ENCODE results near the gene CKAP5.
A peak's percentile ranks its signal among the peaks of the same experiment; 100 is the strongest.

CKAP5 gene
- total RNA-seq = 46.9 to 104 (median 85.7) reads per million in 4 donors

DNA sequence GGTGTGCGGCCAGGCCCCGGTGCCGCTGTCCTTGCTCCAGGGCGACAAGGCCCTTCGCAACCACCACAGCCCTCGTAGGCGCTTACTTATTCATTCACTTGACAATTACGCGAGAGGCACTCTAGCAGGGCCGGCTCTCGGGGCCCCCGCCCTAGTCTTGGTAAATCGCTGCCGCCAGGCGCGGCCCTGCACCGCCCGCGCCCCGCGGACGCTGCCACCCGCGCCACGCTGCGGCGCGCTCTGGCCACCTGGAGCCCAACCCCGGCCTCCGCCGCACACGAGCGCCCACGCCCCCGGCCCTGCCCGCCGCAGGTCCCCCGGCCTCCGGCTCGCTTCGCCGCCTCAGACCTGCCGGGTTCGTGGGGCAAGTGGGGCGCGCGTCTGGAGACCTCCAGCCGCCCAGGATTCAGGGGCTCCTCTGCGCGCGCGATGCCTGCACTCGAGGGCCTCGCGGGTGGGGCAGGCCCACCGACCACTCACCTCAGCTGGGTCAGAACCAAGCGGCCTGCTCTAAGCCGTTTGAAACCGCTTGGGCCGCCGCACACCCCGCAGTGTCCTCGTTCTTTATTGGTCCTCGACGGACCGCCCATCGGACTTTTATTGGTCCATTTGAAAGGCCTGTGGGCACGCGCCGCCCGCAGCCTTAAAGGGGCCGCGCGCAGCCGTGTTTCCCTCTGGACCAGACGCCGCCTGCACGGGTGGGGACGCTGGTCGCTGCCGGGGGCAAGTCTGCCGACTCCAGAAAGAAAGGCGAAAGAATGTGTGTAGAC lies at the start of gene CKAP5:
TSS of gene CKAP5 (minus strand) at position 541 of the 770 bp plus-strand sequence. CDS start 25,049 bp downstream, outside the sequence.
- DNase-seq = peak; percentile 68 to 89 (median 78)

DNA sequence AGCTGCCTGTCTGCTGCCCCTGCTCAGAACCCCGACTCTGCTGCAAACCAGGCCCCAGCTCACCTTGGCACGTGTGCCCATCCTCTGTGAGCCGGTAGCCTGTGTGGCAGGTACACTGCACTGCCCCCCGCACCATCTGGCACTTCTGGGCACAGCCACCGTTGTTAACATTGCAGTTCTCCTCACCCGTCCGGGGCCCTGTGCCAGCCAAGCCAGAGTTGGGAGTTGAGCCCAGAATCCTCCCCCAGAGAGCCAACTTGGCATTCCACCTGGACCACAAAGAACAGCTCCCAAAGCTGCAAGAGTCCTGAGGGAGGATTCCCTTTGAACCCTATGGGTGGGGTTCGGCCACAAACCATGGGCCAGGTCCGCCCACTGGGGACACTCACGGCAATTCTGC lies 49.7 kb upstream of the CKAP5 start:
- DNase-seq = no peak

DNA sequence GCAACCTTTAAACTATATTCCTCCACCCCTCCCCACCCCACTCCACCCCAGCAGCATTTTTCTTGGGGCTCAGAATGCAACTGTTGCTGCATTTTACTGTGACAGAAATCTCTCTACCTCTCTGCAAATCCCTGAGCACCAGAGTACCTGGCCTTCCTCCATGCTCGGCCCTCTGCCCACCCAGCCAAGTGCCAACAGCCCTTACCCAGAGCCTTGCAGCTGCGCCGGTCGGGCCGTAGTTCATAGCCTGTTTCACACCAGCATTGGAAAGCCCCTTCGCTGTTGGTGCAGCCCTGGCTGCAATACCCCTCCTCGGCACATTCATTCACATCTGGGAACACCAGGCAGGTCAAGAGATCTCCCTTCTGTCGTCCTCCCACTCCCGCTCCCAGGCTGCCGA lies 48.9 kb upstream of the CKAP5 start:
- DNase-seq = no peak

DNA sequence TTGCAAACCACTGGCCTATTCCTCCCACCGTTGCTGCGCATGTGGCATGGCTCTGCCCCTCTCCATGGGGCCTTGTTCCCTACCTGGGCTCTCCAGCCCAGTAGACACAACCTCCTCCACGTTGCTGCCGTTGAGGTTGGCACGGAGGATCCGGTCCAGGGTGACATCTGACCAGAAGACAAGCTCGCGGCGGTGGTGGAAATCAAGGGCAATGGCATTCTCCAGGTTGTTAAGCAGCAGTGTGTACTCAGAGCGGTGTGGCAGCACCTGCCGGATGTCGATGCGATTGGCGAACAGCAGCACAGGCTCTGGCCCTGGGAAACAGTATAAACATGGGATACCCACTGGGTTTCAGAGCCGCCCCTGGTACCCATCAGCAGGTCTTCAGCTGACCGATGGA lies 48.4 kb upstream of the CKAP5 start:
- no peak for DNase-seq

DNA sequence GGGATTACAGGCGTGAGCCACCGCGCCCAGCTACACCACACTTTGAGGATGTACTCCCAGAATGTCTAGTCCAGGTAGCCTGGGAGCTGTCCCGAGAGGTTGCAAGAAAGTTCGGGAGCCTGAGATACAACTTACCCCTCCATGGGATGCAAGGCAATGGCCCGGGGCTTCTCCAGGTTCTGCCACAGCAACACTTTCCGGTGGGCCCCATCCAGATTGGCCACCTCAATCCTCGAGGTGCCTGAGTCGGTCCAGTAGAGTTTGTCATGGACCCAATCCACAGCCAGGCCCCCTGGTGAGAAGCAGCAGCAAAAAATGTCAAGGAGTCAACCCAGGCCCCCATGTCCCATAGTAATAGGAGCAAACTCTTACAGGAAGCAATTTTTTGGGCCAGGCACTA lies 46.8 kb upstream of the CKAP5 start:
- no peak for DNase-seq

DNA sequence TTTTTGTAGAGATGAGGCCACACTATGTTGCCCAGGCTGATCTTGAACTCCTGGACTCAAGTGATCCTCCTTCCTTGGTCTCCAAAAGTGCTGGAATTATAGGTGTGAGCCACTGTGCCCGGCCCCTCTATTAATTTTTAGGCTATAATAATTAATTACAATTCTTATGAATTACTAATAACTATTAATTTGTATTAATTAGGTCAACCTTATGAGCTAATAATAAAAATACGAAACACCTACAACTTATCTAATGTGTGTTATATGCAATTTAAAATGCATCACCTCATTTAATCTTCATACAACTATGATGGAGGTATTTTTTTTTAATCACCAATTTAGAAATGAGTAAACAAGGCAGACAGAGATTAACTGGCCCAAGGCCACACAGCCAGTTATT lies 46.0 kb upstream of the CKAP5 start:
- DNase-seq = no peak

DNA sequence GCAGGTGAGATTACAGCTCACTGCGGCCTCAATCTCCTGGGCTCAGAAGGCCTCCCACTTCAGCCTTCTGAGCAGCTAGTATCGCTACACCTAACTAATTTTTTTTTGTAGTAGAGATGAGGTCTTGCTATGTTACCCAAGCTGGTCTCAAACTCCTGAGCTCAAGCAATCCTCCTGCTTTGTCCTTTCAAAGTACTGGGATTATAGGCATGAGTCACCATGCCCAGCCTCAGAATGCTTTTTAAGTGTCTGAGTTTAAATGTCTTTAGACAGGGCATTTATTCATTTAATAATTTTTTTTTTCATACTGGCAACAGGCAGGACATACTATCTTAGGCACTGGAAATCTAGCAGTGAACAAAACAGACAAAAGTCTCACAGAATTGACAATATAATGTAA lies 44.6 kb upstream of the CKAP5 start:
- DNase-seq = no peak

DNA sequence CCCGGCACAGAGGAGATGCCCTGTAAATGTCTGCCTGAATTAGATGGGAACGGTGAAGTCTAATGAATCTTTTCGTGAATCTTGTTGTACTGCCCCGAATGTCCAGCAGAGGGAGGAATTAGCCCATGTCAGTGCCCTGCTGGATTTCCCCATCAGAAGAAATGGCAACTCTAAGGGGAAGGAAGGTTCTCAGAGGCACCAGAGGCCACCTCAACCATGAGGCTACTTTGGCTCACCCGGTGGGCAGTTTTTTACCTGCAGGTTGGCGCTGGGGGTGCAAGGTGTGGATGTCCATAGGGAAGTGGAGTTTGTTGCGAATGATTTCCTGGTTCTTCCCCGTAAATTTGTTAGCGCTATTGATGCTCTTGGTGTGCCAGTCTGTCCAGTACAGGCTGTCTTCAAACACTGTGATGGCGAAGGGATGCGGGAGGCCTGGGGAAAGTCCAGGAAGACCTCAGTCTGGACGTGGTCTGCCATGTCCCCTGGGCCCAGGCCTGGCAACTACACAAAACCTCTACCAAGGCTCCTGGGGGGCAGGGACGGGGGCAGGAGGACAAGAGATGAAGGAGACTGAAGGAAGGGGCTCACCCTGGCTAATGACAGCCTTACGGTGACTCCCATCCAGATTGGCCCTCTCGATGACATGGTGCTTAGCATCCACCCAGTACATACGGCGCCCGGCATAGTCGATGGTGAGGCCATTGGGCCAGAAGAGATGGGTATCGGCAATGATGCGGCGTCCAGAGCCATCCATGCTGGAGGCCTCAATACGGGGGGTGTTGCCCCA lies 43.8 kb upstream of the CKAP5 start:
- peak; percentile 16 to 75 (median 56) for DNase-seq

DNA sequence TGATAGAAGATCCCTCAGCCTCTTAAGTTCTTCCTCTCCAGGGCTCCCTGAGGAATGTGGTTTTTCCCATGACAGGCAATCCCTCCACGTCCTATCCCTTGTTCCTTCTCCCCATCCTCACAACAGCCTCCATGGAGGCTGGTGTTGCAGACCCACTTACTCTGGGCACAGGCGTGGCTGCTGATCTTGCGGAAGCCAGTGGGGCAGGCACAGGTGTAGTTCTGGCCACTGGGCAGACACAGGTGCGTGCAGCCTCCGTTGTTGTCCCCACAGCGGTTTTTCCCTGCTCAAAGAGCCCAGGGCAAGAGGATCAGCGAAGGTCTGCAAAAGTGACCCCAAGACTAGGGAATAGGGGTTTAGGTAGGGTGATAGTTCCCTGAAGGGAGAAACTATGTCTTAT lies 43.2 kb upstream of the CKAP5 start:
- no peak for DNase-seq

DNA sequence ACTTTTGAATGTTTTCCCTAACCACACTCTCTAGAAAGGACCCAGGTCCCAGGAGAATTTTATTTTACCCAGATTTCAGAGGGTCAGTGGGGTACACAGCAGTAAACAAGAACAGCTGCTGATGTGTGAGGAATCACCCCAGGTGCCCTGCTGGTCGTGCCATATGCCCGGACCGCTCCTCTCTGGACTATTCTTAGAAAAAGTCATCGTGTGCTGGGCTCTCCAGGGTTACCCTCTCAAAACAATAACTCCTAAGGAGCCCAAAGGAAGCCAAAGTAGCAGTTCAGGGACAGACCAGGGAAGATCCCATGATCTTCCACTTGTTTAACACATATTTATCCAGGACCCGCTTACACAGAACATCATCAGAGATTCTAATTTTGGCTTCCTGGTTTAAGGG lies 42.6 kb upstream of the CKAP5 start:
- DNase-seq = no peak

DNA sequence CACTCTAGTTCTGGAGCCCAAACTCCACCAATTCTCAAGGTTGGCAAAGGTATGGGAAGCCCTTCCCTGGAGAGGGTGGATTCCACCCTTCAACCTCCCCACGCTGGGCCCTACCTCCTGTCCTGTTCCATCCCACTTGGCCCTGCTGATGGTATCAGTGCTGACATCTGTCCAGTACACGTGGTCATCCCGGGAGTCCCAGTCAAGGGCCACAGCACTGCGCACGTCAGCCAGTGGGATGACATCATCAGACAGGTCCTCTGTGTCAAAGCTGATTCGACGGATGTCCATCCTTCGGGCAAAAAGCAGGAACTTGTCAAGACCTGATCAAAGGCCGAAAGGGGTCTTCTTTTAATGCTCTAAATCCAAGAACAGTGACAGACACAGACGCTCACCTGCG lies 40.1 kb upstream of the CKAP5 start:
- DNase-seq = no peak

DNA sequence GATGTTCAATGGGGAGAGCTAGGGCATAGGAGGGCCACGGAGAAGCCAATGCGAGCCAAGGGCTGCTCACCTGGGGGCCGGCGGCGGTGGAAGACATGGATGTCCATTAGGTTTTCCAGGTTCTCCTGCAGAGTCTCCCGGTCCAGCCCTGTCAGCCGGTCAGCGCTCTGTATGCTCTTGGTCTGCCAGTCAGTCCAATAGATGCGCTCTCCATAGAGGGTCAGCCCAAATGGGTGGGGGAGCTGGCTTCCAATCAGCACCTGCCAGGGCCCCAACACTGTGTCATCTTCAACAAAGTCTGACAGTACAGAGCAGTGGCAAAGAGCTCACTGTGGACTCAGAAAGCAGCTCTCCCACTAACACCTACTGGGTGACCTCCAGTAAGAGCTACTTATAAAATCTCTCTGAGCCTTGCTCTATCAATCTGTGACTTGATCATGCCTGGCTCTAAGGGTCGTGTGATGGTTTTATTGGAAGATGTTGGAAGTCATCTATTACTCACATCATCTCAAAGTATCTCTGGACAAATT lies 33.0 kb upstream of the CKAP5 start:
- no peak for DNase-seq

DNA sequence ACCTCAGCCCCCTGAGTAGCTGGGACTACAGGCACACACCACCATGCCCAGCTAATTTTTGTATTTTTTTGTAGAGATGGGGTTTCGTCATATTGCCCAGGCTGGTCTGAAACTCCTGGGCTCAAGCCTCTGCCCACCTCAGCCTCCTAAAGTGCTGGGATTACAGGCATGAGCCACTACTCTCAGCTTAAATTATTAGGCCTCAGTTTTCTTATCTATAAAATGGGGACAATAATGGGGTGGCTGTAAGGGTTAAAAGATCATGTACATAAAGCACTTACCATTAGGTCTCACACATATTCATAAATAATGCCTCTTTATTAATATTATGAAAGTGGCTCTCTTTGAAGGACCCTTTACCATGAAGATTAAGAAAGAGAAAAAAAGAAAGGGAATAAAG lies 31.5 kb upstream of the CKAP5 start:
- DNase-seq = no peak

DNA sequence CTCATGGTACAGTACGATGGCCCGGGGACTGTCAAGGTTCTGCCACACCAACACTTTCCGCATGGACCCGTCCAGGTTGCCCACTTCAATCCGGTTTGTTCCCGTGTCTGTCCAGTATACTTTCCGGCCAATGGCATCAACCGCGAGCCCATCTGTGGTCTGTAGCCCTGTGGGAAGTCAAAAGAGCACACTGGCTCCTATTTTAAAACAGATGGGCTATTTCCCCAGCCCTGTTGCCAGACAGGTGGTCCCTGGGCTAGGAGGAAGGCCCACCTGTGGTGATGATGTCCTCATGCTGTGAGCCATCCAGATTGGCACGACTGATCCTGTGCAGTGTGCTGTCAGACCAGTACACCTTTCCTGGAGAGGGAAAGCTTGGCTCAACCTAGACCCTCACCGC lies 30.4 kb upstream of the CKAP5 start:
- no peak for DNase-seq

DNA sequence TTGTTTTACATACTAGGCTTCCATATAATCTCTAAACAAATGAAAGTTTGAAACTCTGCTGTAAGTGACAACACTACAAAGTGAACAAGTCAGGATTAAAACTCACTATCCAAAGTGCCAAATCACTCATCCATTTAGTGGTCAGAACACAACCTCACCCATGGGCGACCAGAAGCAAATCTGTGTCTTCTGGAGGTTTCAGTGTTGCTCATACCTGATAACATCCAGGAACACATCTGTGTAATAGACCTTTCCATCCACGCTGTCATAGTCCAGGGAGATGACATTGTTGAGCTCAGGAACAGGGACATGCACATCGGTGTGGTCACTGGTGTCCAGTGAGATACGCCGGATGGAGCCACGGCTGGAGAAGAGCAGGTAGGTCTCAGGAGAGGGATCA lies 28.5 kb upstream of the CKAP5 start:
- DNase-seq = no peak

DNA sequence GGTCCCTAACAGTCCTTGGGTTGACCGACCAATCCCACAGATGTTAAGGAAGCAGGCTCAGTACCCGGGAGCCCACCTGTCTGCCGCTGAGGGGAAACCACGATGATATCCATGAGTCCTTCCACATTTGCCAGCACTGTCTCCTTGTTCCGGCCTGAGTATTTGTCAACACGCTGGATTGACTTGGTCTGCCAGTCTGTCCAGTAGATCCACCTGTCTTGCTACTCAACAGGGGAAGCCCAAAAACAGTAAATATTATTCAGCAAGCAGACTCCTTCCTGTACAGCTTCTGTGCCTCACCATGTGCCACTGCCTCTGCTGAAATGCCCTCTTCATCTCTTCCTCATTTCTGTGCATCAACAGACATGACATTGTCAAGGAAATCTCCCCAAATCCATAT lies 22.8 kb upstream of the CKAP5 start:
- DNase-seq = no peak

DNA sequence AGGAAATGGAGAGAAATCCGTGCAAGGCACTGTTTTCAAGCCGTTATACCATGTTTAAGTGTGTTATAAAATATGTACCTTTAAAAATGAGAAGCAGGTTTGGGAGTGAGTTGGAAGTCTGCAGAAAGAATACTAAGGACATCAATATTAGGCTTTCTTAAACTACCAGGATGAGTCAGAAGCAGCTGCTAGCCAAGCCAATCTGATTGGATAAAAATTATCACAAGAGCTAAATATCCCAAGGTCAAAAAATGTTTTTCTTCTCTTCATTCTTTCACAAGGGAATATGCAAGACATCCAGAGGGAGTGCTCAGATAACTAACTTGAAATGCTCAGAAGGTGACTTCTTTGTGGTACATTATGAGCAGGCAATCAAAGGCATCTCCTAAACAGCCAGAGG lies 19.3 kb upstream of the CKAP5 start:
- no peak for DNase-seq

DNA sequence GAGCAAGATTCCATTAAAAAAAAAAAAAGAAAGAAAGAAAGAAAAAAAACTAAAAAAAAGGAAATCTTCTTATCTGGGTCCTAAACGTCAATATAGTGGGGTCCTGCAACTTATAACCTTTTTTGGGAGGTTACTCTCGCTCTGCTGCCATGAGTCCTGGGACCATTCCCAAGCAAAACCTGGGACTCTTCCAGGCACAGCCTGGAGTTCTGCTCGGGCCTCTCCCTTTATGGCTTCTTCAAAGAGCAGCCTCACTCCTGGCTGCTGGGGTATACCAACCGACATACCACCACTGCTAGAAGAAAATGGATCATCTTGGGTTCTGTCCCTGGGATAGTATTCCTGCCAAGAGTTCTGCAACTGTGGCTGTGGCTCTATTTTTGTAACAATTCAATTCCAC lies 14.1 kb upstream of the CKAP5 start:
- no peak for DNase-seq

DNA sequence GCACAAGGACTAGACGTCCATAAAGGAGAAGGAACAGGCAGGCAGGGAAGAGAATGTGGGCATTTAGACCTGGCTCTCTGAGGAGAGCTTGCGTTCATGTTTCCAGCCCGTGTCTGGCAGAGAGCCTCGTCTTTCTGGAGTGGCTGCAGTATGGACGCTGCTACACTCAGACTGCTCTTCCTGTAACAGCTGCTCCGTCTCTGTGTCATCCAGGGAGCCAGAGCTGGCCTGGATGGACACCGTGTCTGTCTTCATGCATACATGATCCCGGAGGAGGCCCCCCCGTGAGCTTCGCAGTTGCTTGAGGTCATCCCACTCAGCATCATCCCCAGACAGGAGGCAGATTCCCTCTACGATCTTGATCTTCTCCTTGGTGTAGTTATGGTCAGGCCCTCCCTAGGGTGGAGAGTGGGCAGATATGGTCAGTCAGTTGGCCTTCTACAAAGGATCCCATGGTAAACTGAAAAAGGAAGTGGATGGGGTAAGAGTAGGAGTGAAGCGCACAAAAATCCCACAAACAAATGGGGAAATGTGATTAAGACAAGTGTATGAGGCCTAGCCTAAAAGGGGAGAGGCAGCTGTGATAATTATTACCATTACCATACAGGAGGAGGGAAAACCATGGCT lies 13.0 kb upstream of the CKAP5 start:
- no peak for DNase-seq

DNA sequence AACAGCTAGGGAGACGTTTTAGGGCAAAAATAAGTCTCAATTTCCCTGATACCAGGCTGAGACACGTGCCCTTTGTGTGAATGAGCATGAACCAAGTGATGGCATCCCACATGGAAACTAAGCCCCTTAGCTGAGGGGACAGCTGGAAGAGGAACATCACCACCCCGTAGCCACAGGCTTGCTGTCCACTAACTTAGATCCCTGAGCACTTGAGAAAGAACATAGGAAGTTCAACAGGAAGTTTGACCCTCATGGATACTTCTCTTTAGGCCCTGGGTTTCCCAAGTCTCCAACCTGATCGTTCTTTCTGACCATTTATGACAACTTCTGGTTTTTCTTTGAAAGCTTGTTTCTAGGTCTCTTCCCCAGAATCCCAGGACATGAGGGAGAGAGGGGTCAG lies 11.6 kb upstream of the CKAP5 start:
- no peak for DNase-seq

DNA sequence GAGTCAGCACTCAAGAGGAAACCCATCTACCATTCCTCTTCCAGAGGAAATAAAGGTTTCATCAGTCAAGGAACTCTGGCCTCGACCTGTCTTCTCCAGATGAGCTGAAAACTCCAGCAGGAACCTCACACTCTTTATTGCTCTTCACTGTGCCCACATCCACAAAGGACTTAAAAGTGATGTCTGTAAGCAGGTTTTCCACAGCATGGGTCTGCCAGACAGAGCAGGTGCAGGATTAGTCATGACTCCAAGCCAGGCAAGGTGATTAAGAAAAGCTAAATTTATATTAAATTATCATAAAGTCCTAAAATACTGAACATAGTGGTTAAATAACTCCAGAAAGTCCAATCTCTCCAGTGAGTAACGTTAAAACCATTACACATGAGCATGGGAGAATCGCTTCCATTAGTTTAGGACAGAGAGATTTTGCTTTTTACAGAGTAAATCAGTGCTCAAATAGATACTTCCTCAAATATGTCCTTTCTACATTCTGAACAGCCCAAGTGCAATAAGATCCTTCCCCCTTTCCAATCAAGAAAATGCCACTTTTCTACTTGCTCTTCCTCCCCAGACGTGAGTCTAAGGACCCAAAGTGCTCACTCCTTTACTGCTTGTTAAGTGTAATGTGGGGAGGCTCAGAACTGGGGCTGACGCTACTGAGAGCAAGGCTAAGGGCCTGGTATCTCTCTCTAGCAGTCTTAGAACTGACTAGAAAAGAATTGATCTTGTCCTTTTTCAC lies 10.7 kb upstream of the CKAP5 start:
- no peak for DNase-seq

DNA sequence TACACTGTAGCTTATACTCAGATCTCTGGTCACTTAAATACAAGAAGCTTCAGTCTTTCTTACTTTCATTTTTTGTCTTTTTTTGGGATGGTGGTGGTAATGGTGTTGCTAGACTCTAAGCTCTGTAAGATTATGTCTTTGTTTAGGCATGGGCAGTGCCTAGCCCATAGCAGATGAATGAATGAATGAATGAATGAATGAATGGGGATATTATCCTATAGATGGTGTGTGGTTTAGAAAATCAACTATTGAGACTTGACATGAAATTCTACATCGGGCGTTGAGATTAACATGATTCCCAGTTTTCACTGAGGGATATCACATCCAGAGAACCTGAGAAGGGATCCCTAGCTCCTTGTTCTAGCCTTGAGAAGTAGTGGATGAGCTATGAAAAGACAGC lies 9.8 kb upstream of the CKAP5 start:
- no peak for DNase-seq

DNA sequence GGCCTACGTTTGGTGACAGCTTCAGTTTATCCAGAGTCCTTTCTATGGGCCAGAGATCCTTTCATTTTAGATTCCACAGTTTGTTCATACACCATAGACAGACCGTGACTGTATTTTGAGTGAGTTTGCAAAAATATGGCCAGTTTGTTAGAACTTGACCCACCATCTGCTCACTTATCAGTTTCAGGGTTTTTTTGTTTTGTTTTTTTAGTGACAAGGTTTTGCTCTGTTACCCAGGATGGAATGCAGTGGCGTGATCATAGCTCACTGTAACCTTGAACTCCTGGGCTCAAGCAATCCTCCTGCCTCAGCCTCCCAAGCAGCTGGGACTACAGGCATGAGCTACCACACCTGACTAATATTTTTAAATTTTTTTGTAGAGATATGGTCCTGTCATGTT lies 9.1 kb upstream of the CKAP5 start:
- DNase-seq = no peak
